Astrocyte of the spinal cord (primary cell): ENCODE data around the gene UBE2K.
"Not testable (repeated sequence)": the region's sequence is repeated elsewhere in the genome, so short reads cannot be mapped to it uniquely, and the experiment has no call there.

ENCODE experiments used
- DNase-seq: peaks from one replicate; pipeline ENCODE4 v3.0.0; 2011; ENCODE audit warnings: low read depth, low spot score
- H3K4me3 ChIP-seq: 2 replicates; pipeline ENCODE4 v1.5.1; 2011; ENCODE audit warnings: low read depth, mild to moderate bottlenecking, low read length, moderate library complexity
- CTCF ChIP-seq: IDR thresholded peaks from 2 replicates; pipeline ENCODE4 v1.5.1; 2012; ENCODE audit warnings: low read depth, mild to moderate bottlenecking, low read length, inconsistent platforms
- in situ Hi-C: cut with HindIII; loops from 2 replicates; pipeline ENCODE4 v1.10.0; 2017; ENCODE audit warnings: low sequenced_read_pairs

The UBE2K gene

DNA sequence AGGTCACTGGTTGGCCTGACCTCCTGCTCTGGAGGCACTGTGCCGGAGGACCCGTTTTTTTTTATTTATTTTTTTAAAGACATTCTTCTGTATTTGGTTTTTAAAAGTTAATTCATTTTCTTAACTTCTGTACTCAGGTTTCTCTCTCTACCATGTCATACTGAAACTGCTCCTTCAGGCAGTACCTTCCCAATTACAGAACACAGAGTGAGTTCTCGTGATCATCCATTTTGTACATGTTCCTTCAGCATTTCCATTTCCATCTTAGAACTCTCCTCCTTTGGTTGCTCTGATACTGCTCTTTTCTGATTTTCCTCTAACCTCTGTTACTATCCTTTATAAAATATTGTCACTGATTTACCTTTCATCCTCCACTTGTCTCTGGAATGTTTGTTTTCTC is 17.9 kb downstream of the UBE2K start:
- TF ChIP-seq CTCF, result no peak
- DNase-seq, result no peak
- in situ Hi-C loops, result no loop called here
- H3K4me3 ChIP-seq, result no peak overlapping the region

DNA sequence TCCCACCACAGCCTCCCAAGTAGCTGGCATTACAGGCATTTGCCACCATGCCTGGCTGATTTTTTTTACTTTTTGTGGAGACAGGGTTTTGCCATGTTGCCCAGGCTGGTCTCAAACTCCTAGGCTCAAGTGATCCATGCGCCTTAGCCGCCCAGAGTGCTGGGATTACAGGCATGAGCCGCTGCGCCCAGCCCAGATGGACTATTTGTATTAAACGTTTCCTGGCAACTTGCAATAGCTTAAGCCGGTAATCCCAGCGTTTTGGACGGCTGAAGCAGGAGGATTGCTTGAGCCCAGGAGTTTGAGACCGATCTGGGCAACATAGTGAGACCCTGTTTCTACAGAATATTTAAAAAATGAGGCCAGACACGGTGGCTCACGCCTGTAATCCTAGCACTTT is 18.4 kb downstream of the UBE2K start:
- no peak for DNase-seq
- in situ Hi-C loops, result no loop called here
- H3K4me3 ChIP-seq, result no peak overlapping the region
- TF ChIP-seq CTCF, result no peak

DNA sequence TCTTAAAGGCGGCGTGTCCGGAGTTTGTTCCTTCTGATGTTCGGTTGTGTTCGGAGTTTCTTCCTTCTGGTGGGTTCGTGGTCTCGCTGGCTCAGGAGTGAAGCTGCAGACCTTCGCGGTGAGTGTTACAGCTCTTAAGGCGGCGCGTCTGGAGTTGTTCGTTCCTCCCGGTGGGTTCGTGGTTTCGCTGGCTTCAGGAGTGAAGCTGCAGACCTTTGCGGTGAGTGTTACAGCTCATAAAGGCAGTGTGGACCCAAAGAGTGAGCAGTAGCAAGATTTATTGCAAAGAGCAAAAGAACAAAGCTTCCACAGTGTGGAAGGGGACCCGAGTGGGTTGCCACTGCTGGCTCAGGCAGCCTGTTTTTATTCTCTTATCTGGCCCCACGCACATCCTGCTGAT is 19.8 kb downstream of the UBE2K start:
- DNase-seq, H3K4me3 ChIP-seq, in situ Hi-C loops: not testable (repeated sequence)

DNA sequence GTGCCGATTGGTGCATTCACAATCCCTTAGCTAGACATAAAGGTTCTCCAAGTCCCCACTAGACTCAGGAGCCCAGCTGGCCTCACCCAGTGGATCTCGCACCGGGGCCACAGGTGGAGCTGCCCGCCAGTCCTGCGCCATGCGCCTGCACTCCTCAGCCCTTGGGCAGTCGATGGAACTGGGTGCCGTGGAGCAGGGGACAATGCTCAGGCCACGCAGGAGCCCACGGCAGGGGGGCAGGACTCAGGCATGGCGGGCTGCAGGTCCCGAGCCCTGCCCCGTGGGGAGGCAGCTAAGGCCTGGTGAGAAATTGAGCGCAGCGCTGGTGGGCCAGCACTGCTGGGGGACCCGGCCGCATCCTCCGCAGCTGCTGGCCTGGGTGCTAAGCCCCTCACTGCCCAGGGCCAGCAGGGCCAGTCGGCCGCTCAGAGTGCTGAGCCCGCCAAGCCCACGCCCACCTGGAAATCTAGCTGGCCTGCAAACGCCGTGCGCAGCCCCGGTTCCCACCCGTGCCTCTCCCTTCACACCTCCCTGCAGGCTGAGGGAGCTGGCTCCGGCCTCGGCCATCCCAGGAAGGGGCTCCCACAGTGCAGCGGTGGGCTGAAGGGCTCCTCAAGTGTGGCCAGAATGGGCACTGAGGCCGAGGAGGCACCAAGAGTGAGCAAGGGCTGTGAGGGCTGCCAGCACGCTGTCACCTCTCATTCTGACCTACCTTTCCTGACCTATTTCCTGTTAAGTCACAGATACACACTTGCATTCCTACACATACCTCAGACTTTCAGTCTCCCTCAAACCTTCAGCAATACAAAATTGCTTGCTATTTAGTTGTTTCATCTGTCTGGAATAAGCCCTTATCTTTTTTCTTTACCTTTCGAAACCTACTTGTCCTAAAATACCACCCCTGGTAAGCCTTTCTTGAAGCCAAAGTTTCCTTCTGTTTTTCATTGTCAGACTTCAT is 20.7 kb downstream of the UBE2K start:
- no peak for TF ChIP-seq CTCF
- in situ Hi-C loops, result no loop called here
- no peak overlapping the region for H3K4me3 ChIP-seq
- DNase-seq, result no peak

DNA sequence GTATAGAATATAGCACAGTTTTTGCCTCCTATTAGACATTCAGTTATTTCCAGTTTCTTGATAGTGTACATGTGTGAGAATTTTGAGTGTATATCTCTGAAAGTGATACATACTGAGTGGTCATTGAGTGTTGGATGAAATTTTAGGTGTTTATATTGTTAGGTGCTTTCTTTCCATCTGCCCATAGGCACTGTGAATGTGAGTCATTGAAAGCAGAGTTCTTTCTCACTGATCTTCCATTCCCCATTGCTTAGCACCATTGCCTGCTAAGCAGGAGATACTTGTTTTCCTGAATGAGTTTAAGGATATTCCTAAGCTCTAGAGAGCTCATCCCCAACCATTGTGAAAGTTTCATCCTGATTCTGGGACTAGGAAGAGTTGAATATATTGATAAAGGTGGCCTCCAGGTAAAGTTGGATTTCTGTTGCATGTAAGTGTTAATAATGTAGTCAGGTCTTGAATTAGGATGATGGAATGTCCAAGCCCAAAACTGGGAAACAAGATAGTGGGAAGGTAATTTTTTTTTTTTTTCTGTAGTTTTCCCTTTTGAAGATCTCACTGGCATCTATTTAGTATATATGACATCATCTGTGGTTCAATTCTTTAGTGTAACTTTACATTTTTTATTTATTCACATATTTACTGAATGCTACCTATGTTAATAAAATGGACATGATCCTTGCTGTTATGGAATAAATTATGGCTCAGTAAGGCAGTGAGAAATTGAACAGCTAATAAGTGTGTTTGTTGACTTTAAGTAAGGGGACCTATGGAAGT is 22.1 kb downstream of the UBE2K start:
- in situ Hi-C loops, result no loop called here
- H3K4me3 ChIP-seq, result no peak overlapping the region
- TF ChIP-seq CTCF, result no peak
- DNase-seq, result no peak

DNA sequence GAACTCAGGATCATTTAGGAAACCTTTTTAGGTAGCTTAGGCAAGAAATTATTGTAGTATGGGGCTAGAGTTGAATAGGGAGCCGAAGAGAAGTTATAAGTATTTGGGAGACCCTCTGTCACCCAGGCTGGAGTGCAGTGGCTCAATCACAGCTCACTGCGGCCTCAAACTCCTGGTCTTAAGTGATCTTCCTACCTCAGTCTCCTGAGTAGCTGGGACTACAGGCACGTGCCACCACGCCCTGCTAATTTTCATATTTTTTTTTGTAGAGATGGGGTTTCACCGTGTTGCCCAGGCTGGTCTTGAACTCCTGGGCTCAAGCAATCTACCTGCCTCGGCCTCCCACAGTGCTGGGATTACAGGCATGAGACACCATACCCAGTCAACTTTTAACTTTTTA is 23.3 kb downstream of the UBE2K start:
- DNase-seq, H3K4me3 ChIP-seq, in situ Hi-C loops: not testable (repeated sequence)

- H3K4me3 ChIP-seq, result no peak overlapping the region
- in situ Hi-C loops, result no loop called here
- TF ChIP-seq CTCF, result no peak
- DNase-seq, result no peak
Measured at GRCh38 chr4:39721788-39722187, 23.9 kb downstream of the UBE2K start.
